Mesothelial cell of epicardium (in vitro differentiated cells): ENCODE data around the gene TLX2. TPM values are rescaled to one million over a fixed set of nuclear protein-coding genes. Genes with fewer than 3 reads are reported as not detected.
A peak's percentile ranks its signal among the peaks of the same experiment; 100 is the strongest.

Experiments
- DNase-seq, 2 experiments: peaks; one replicate each; pipeline ENCODE4 v3.0.0; 2021; ENCODE audit warnings: low spot score in 2 of 2; ENCODE audit not compliant: unreplicated experiment in 2 of 2
- H3K27ac Mint-ChIP-seq: 2 replicates; pipeline ENCODE4 v1.8.0; 2021; ENCODE audit warnings: mixed read lengths
- H3K27me3 Mint-ChIP-seq: 2 replicates; pipeline ENCODE4 v1.8.0; 2021; ENCODE audit warnings: low read depth, mixed read lengths
- H3K36me3 Mint-ChIP-seq: 2 replicates; pipeline ENCODE4 v1.8.0; 2021; ENCODE audit warnings: mixed read lengths
- H3K4me1 Mint-ChIP-seq: 2 replicates; pipeline ENCODE4 v1.8.0; 2021; ENCODE audit warnings: mixed read lengths
- H3K4me3 Mint-ChIP-seq: 2 replicates; pipeline ENCODE4 v1.8.0; 2021; ENCODE audit warnings: mild to moderate bottlenecking, moderate library complexity, mixed read lengths
- H3K9me3 Mint-ChIP-seq: 2 replicates; pipeline ENCODE4 v1.8.0; 2021; ENCODE audit warnings: mixed read lengths
- CTCF ChIP-seq: fragments of 200-600 bp; sonication (generic); IDR thresholded peaks from one replicate; pipeline ENCODE4 v1.5.0; 2021; ENCODE audit warnings: antibody characterized with exemption; ENCODE audit not compliant: unreplicated experiment
- total RNA-seq: library from RNA; stranded (reverse); gene quantifications from 3 replicates; pipeline ENCODE4 v1.2.1, GENCODE V29; 2021

TLX2 gene
- total RNA-seq, 1 donor from 2014 or later, result not detected

GRCh38 chr2:74548900-74549826 lies 34.9 kb downstream of the TLX2 start:
- Mint-ChIP-seq H3K36me3 (no peaks in the 10 kb centered on the region), H3K27ac (peak overlapping the region; percentile 35), H3K9me3 (no peaks in the 10 kb centered on the region), H3K4me3 (peak overlapping the region; percentile 70), H3K4me1 (peaks cover 28% of the 10 kb centered on the region), H3K27me3 (peaks cover 8% of the 10 kb centered on the region)
- peak in 1 of 2 experiments; percentile 61 for DNase-seq
- TF ChIP-seq CTCF, result no peak

GRCh38 chr2:74550231-74550630 lies 36.0 kb downstream of the TLX2 start:
- TF ChIP-seq CTCF, result no peak
- Mint-ChIP-seq H3K27me3 (peaks cover 13% of the 10 kb centered on the region), H3K4me1 (peaks cover 29% of the 10 kb centered on the region), H3K27ac (no peak overlapping the region), H3K36me3 (no peaks in the 10 kb centered on the region), H3K9me3 (no peaks in the 10 kb centered on the region), H3K4me3 (peak overlapping the region; percentile 70)
- no peak for DNase-seq

GRCh38 chr2:74551530-74551929 lies 37.3 kb downstream of the TLX2 start:
- H3K27me3 Mint-ChIP-seq, result peaks cover 20% of the 10 kb centered on the region
- no peak overlapping the region for H3K4me3 Mint-ChIP-seq
- H3K4me1 Mint-ChIP-seq, result peaks cover 31% of the 10 kb centered on the region
- no peaks in the 10 kb centered on the region for H3K36me3 Mint-ChIP-seq
- no peak for TF ChIP-seq CTCF
- no peaks in the 10 kb centered on the region for H3K9me3 Mint-ChIP-seq
- H3K27ac Mint-ChIP-seq, result no peak overlapping the region
- DNase-seq, result no peak

- no peak for TF ChIP-seq CTCF
- no peak for DNase-seq
- Mint-ChIP-seq H3K27ac (peak overlapping the region; percentile 17), H3K9me3 (no peaks in the 10 kb centered on the region), H3K4me3 (peak overlapping the region; percentile 79), H3K36me3 (peaks cover 3% of the 10 kb centered on the region), H3K4me1 (peaks cover 31% of the 10 kb centered on the region), H3K27me3 (peaks cover 18% of the 10 kb centered on the region)
These were observed 38.0 kb downstream of the TLX2 start for GRCh38 chr2:74551942-74552913.

- peaks cover 19% of the 10 kb centered on the region for H3K27me3 Mint-ChIP-seq
These were observed 38.9 kb downstream of the TLX2 start for GRCh38 chr2:74552914-74553811.

More at GRCh38 chr2:74552914-74553811, 38.9 kb downstream of the TLX2 start:
- DNase-seq, result no peak
- no peak for TF ChIP-seq CTCF
- no peaks in the 10 kb centered on the region for H3K9me3 Mint-ChIP-seq
- H3K36me3 Mint-ChIP-seq, result peaks cover 3% of the 10 kb centered on the region
- peak overlapping the region; percentile 79 for H3K4me3 Mint-ChIP-seq
- peak overlapping the region; percentile 77 for H3K27ac Mint-ChIP-seq
- H3K4me1 Mint-ChIP-seq, result peaks cover 28% of the 10 kb centered on the region
